GM12872 (cell line): ENCODE data around the gene ZNF213.

Source experiments
- CTCF ChIP-seq: IDR thresholded peaks from 3 replicates; pipeline ENCODE4 v1.5.1; 2011; ENCODE audit warnings: low read depth, mild to moderate bottlenecking, low read length, moderate library complexity; ENCODE audit not compliant: insufficient read depth

The ZNF213 gene

GRCh38 chr16:3098459-3099394, 36.1 kb upstream of the ZNF213 start, which contains the start of gene ZSCAN10:
ZSCAN10 (minus strand) TSS chr16:3099294; CDS start chr16:3092937, 6,357 bp downstream.
- TF ChIP-seq CTCF: no peak

- no peak for TF ChIP-seq CTCF
Observed at GRCh38 chr16:3099395-3099731, 35.5 kb upstream of the ZNF213 start.

- no peak for TF ChIP-seq CTCF
Observed at GRCh38 chr16:3099732-3100499, 34.9 kb upstream of the ZNF213 start.

GRCh38 chr16:3101018-3101840, 33.6 kb upstream of the ZNF213 start:
- TF ChIP-seq CTCF: peak; percentile 80

- no peak for TF ChIP-seq CTCF
Observed at GRCh38 chr16:3101841-3102470, 32.9 kb upstream of the ZNF213 start.

- no peak for TF ChIP-seq CTCF
Observed at GRCh38 chr16:3106205-3106928, 28.5 kb upstream of the ZNF213 start.
